H1 (cell line): ENCODE measurements around the gene ZNF860. TPM values are rescaled to one million over a fixed set of nuclear protein-coding genes. Genes with fewer than 3 reads are reported as not detected.

Experiments used
- CTCF ChIA-PET: fragments of 300-600 bp; sonication (Branson Sonifier 250); formaldehyde crosslinking; loops from one replicate; lab custom pipeline; 2021; ENCODE audit not compliant: partially characterized antibody; lab: Charles Lee
- POLR2A ChIA-PET: fragments of 300-600 bp; sonication (Branson Sonifier 250); formaldehyde crosslinking; loops from one replicate; lab custom pipeline; 2021; ENCODE audit warnings: inconsistent platforms; ENCODE audit not compliant: partially characterized antibody; lab: Charles Lee
- DNase-seq, 2 experiments: peaks; one replicate each; pipeline versions ENCODE4 v3.0.0 to v3.0.0-alpha.2; 2010 to 2022; ENCODE audit warnings: low spot score in 2 of 2, low read depth in 1 of 2, mixed read lengths in 1 of 2
- FAIRE-seq: peaks from 2 replicates; lab custom pipeline; 2011; peaks lifted over from hg19 to GRCh38; lab: Jason Lieb, UNC
- H2AFZ ChIP-seq: 2 replicates; pipeline ENCODE4 v1.8.1; 2012; ENCODE audit warnings: low read length, inconsistent platforms
- H2AK5ac ChIP-seq: 2 replicates; pipeline ENCODE4 v1.6.1; 2013; ENCODE audit warnings: low read depth, low read length
- H2BK120ac ChIP-seq: replicated peaks from 2 replicates; pipeline ENCODE3; 2013; ENCODE audit warnings: low read depth, low read length, inconsistent platforms
- H2BK12ac ChIP-seq: 2 replicates; pipeline ENCODE4 v1.6.1; 2013; ENCODE audit warnings: low read depth, low read length
- H2BK15ac ChIP-seq: 2 replicates; pipeline ENCODE4 v1.6.1; 2013; ENCODE audit warnings: low read length
- H2BK20ac ChIP-seq: 2 replicates; pipeline ENCODE4 v1.6.1; 2013; ENCODE audit warnings: low read length
- H2BK5ac ChIP-seq: 2 replicates; pipeline ENCODE4 v1.6.1; 2013; ENCODE audit warnings: low read depth, low read length
- H3K14ac ChIP-seq: 2 replicates; pipeline ENCODE4 v1.6.1; 2013; ENCODE audit warnings: inconsistent platforms; ENCODE audit not compliant: insufficient read length
- H3K18ac ChIP-seq: 2 replicates; pipeline ENCODE4 v1.6.1; 2013; ENCODE audit warnings: low read length; ENCODE audit errors: extremely low read depth
- H3K23ac ChIP-seq: 2 replicates; pipeline ENCODE4 v1.6.1; 2013; ENCODE audit warnings: inconsistent platforms; ENCODE audit not compliant: insufficient read length
- H3K23me2 ChIP-seq: 2 replicates; pipeline ENCODE4 v1.6.1; 2013; ENCODE audit warnings: low read depth, low read length
- H3K27ac ChIP-seq: 2 replicates; pipeline ENCODE4 v1.6.1; 2011; ENCODE audit warnings: low read depth, low read length, inconsistent platforms
- H3K27me3 ChIP-seq, 4 experiments: replicated peaks in 1 of 4; 1 replicate in 1 of 4; 2 replicates in 3 of 4; pipeline versions ENCODE4 v1.6.1 to v1.8.1; 2011 to 2013; ENCODE audit warnings: low read length in 3 of 4, mild to moderate bottlenecking in 3 of 4, inconsistent platforms in 2 of 4, mixed read lengths in 2 of 4, moderate library complexity in 1 of 4; ENCODE audit not compliant: control insufficient read depth in 3 of 4, insufficient read depth in 3 of 4; ENCODE audit errors: extremely low read depth in 1 of 4
- H3K36me3 ChIP-seq, 4 experiments: 2 replicates each; pipeline versions ENCODE4 v1.6.1 to v1.8.1; 2011 to 2013; ENCODE audit warnings: mild to moderate bottlenecking in 4 of 4, low read length in 3 of 4, moderate library complexity in 2 of 4, control low read depth in 1 of 4, inconsistent platforms in 1 of 4; ENCODE audit not compliant: insufficient read depth in 4 of 4, control insufficient read depth in 2 of 4
- H3K4ac ChIP-seq: replicated peaks from 2 replicates; pipeline ENCODE3; 2013; ENCODE audit warnings: low read length, low read depth, mixed read lengths, inconsistent platforms; ENCODE audit not compliant: insufficient read length
- H3K4me1 ChIP-seq, 4 experiments: replicated peaks in 1 of 4; 1 replicate in 1 of 4; 2 replicates in 3 of 4; pipeline versions ENCODE4 v1.6.1 to v1.8.1; 2011 to 2013; ENCODE audit warnings: low read length in 3 of 4, inconsistent platforms in 2 of 4, mixed read lengths in 1 of 4; ENCODE audit not compliant: insufficient read depth in 4 of 4, control insufficient read depth in 3 of 4
- H3K4me2 ChIP-seq, 2 experiments: 2 replicates each; pipeline versions ENCODE4 v1.6.1 to v1.8.1; 2011 to 2013; ENCODE audit warnings: low read depth in 2 of 2, low read length in 2 of 2, control low read depth in 1 of 2, inconsistent platforms in 1 of 2, mild to moderate bottlenecking in 1 of 2; ENCODE audit not compliant: insufficient read depth in 1 of 2
- H3K4me3 ChIP-seq, 4 experiments: fragments of 200-600, 300-600 bp in 1 of 4; sonication (generic), shearing (Covaris generic), sonication (Bioruptor Twin) in 1 of 4; 2 replicates each; pipeline versions ENCODE4 v1.5.1 to v1.8.1; 2011 to 2016; ENCODE audit warnings: low read length in 4 of 4, low read depth in 3 of 4, control low read depth in 2 of 4, inconsistent platforms in 2 of 4, mild to moderate bottlenecking in 2 of 4, mixed read lengths in 1 of 4, moderate library complexity in 1 of 4; ENCODE audit not compliant: insufficient read depth in 2 of 4; ENCODE audit errors: extremely low read depth in 1 of 4
- H3K56ac ChIP-seq: replicated peaks from 2 replicates; pipeline ENCODE3; 2013; ENCODE audit warnings: low read depth, mild to moderate bottlenecking, mixed read lengths, low read length, inconsistent platforms; ENCODE audit not compliant: insufficient read length
- H3K79me1 ChIP-seq: 2 replicates; pipeline ENCODE4 v1.6.1; 2013; ENCODE audit warnings: low read depth, low read length, control low read depth
- H3K79me2 ChIP-seq, 2 experiments: 2 replicates each; pipeline versions ENCODE4 v1.6.1 to v1.8.1; 2012 to 2013; ENCODE audit warnings: low read length in 2 of 2, mild to moderate bottlenecking in 2 of 2, inconsistent platforms in 1 of 2; ENCODE audit not compliant: insufficient read depth in 2 of 2, control insufficient read depth in 1 of 2
- H3K9ac ChIP-seq, 4 experiments: replicated peaks in 1 of 4; 1 replicate in 1 of 4; 2 replicates in 3 of 4; pipeline versions ENCODE4 v1.6.1 to v1.8.1; 2011 to 2013; ENCODE audit warnings: low read depth in 3 of 4, low read length in 3 of 4, control low read depth in 2 of 4, mild to moderate bottlenecking in 2 of 4, moderate library complexity in 2 of 4, inconsistent platforms in 1 of 4; ENCODE audit errors: extremely low read depth in 1 of 4
- H3K9me3 ChIP-seq, 2 experiments: 2 replicates each; pipeline versions ENCODE4 v1.6.1 to v1.8.1; 2012 to 2013; ENCODE audit warnings: mild to moderate bottlenecking in 2 of 2, moderate library complexity in 2 of 2, control low read depth in 1 of 2, inconsistent platforms in 1 of 2, low read depth in 1 of 2, low read length in 1 of 2, mixed read lengths in 1 of 2; ENCODE audit not compliant: insufficient read depth in 2 of 2
- H4K20me1 ChIP-seq, 2 experiments: replicated peaks in 1 of 2; 2 replicates each; pipeline versions ENCODE3 to v1.8.1; 2011 to 2013; ENCODE audit warnings: inconsistent platforms in 2 of 2, low read length in 2 of 2, mild to moderate bottlenecking in 1 of 2; ENCODE audit not compliant: insufficient read depth in 2 of 2, control insufficient read depth in 1 of 2
- H4K5ac ChIP-seq: 2 replicates; pipeline ENCODE4 v1.6.1; 2013; ENCODE audit warnings: low read length, low read depth, mixed read lengths, inconsistent platforms; ENCODE audit not compliant: insufficient read length
- H4K8ac ChIP-seq: 2 replicates; pipeline ENCODE4 v1.8.0; 2013; ENCODE audit warnings: mild to moderate bottlenecking, moderate library complexity, low read length, inconsistent platforms; ENCODE audit not compliant: insufficient read depth; ENCODE audit errors: extremely low read depth
- H4K91ac ChIP-seq: replicated peaks from 2 replicates; pipeline ENCODE3; 2013; ENCODE audit warnings: low read length, mixed read lengths, inconsistent platforms; ENCODE audit not compliant: insufficient read length
- EGR1 ChIP-seq: IDR thresholded peaks from 2 replicates; pipeline ENCODE4 v1.6.1; 2011; ENCODE audit warnings: low read depth, low read length, borderline replicate concordance
- JUND ChIP-seq: IDR thresholded peaks from 2 replicates; pipeline ENCODE4 v1.6.1; 2011; ENCODE audit warnings: mild to moderate bottlenecking, improper control_type of control experiment, low read length
- POLR2A ChIP-seq, 2 experiments: IDR thresholded peaks; 1 replicate in 1 of 2; 2 replicates in 1 of 2; pipeline ENCODE4 v1.6.1; 2011; ENCODE audit warnings: low read depth in 2 of 2, low read length in 2 of 2, mild to moderate bottlenecking in 2 of 2; ENCODE audit errors: control extremely low read depth in 1 of 2
- SIN3A ChIP-seq, 2 experiments: IDR thresholded peaks in 1 of 2; conservative IDR thresholded peaks in 1 of 2; 2 replicates each; pipeline ENCODE4 v1.6.1; 2011 to 2012; ENCODE audit warnings: low read length in 2 of 2, improper control_type of control experiment in 1 of 2, low read depth in 1 of 2, mild to moderate bottlenecking in 1 of 2
- WGBS, 2 experiments: shearing (Covaris generic) in 1 of 2; methylation state at CpG; one replicate each; pipeline versions ENCODE4 v1.1.6 to v1.1.7; 2013 to 2015; ENCODE audit warnings: low lambda C conversion rate in 2 of 2, mixed read lengths in 2 of 2, inconsistent platforms in 1 of 2, low coverage in 1 of 2, missing lambda C conversion rate in 1 of 2; ENCODE audit not compliant: insufficient replicate concordance in 2 of 2, insufficient coverage in 1 of 2, insufficient read length in 1 of 2; ENCODE audit errors: extremely low coverage in 1 of 2, missing lambda C conversion rate in 1 of 2; 5-methylcytosine and 5-hydroxymethylcytosine counted together
- polyA plus RNA-seq, 7 experiments: library from polyadenylated mRNA; depleted of rRNA in 3 of 7; stranded (reverse) in 5 of 7; unstranded in 2 of 7; fragments of >200 nt in 5 of 7; fragments of 200-250 nt in 2 of 7; gene quantifications; 1 replicate in 5 of 7; 2 replicates in 1 of 7; 4 replicates in 1 of 7; pipeline versions ENCODE4 v1.2.1 to v1.2.3, GENCODE V29; 2011 to 2013; ENCODE audit warnings: missing spikeins in 2 of 7, mixed read lengths in 2 of 7
- total RNA-seq: library from RNA; stranded (reverse); fragmentation: NEBNext Ultra II Directional; extraction: Animal tissue kit (Norgen Biotek cat#: 25700); gene quantifications from 2 replicates; pipeline ENCODE4 v1.2.1, GENCODE V29; 2021
- TF ChIP-seq, protein P1 (sequence below): IDR thresholded peaks from 2 replicates; pipeline ENCODE4 v1.6.1; 2011; ENCODE audit warnings: low read length, improper control_type of control experiment

Gene ZNF860
- total and polyA plus RNA-seq, 2 of the 8 experiments (the other 6 are each of a cell fraction or from before 2014, with no cell fraction given), result 3.2 to 8.6 TPM

DNA sequence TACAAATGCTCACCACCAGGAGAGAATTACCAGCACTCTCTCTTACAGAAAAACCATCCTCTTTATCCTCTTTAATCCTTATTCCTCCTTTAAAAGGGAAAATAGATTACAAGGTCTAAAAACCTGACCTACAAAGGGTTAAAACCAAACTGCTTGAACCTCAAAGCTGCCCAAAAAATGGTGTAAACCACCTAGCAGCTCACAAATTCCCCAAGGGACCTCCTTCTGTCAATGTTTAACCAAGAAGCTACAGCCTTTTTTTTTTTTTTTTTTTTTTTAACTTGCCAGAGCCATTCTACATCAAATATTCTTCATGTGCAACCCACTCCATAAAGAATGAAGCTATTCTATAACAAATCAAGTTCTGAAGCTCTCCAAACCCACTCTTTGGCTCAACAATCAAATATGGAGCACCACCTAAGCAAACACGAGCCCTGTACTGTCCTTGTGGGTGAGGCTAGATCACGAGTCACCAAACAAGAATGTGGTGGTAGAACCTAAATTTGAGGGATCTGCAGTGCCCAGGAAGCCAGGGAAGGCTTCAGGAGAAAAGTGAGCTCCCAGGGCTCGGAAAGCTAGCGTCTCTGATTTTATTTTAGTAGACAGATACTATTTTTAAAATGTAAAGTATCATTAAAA lies 20.6 kb upstream of the ZNF860 start:
- POLR2A ChIA-PET, result interaction anchor here (0.7 to 2.6 kb wide), 9 partner anchors 10 to 225 kb away, joined by 3 to 30 read pairs (median 5); partner anchors contain the start of genes OSBPL10 and ZNF860
- peak overlapping the region; percentile 75 for H3K4ac ChIP-seq
- H3K36me3 ChIP-seq, result peaks cover 0 to 3% (median under 1%) of the 10 kb centered on the region in 4 experiments; a peak in 4 of 8 replicates
- peak overlapping the region; percentile 97 for H4K91ac ChIP-seq
- peak overlapping the region; percentile 76; the same call in 1 of the 2 replicates for H2AK5ac ChIP-seq
- no peak overlapping the region for H3K23ac ChIP-seq
- H3K79me1 ChIP-seq, result no peaks in the 10 kb centered on the region; the same call in 1 of the 2 replicates
- no peak overlapping the region for H2BK15ac ChIP-seq
- H3K27me3 ChIP-seq, result no peaks in the 10 kb centered on the region
- H3K18ac ChIP-seq, result peak overlapping the region; percentile 97
- H3K23me2 ChIP-seq, result peaks cover 2% of the 10 kb centered on the region
- H3K4me3 ChIP-seq, result peak overlapping the region in 1 of 4 experiments; percentile 52; a peak in 5 of 8 replicates
- H3K56ac ChIP-seq, result no peak overlapping the region
- H2BK120ac ChIP-seq, result peak overlapping the region; percentile 67
- no peak overlapping the region for H2AFZ ChIP-seq
- H3K9me3 ChIP-seq, result peaks cover 3 to 8% of the 10 kb centered on the region in 2 experiments
- FAIRE-seq (peak; percentile 45), DNase-seq (peak in 1 of 2 experiments; percentile 48)
- no peak overlapping the region for H3K9ac ChIP-seq
- CTCF ChIA-PET, result interaction anchor here (0.5 to 2.6 kb wide), 7 partner anchors 10 to 754 kb away, joined by 3 to 10 read pairs (median 4); no protein-coding TSS in a partner anchor
- H4K8ac ChIP-seq, result no peak overlapping the region
- peak overlapping the region; percentile 40; the same call in 1 of the 2 replicates for H3K27ac ChIP-seq
- peak overlapping the region; percentile 90 for H2BK5ac ChIP-seq
- H3K79me2 ChIP-seq, result peaks cover 8 to 75% of the 10 kb centered on the region in 2 experiments
- no peak overlapping the region for H3K14ac ChIP-seq
- peak overlapping the region; percentile 64 to 85 for H3K4me2 ChIP-seq
- H3K4me1 ChIP-seq, result peaks cover 2 to 29% (median 16%) of the 10 kb centered on the region in 4 experiments
- WGBS, 2 experiments, result 38% methylated on average over 4 of the region's 4 CpGs; no CpG with 5 or more reads in 1 of the 2 experiments
- H2BK20ac ChIP-seq, result peak overlapping the region; percentile 93
- H4K5ac ChIP-seq, result peak overlapping the region; percentile 89
- TF ChIP-seq JUND (0 out of 2 replicates have a peak, but pooled peaks have one; percentile 28), EGR1 (no peak), SIN3A (conservative IDR thresholded peaks at IDR 0.05 in 1 of 2, IDR thresholded peaks at IDR 0.05 in 1 of 2; ENCODE audit: low read depth in 1 of 2, low read length in 2 of 2) (no peak), POLR2A (IDR thresholded peaks at IDR 0.05; ENCODE audit: control extremely low read depth in 1 of 2, low read depth in 2 of 2, low read length in 2 of 2) (no peak)
- TF ChIP-seq, protein P1, sequence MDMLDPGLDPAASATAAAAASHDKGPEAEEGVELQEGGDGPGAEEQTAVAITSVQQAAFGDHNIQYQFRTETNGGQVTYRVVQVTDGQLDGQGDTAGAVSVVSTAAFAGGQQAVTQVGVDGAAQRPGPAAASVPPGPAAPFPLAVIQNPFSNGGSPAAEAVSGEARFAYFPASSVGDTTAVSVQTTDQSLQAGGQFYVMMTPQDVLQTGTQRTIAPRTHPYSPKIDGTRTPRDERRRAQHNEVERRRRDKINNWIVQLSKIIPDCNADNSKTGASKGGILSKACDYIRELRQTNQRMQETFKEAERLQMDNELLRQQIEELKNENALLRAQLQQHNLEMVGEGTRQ, result no peak
- H2BK12ac ChIP-seq, result peak overlapping the region; percentile 98
- no peaks in the 10 kb centered on the region for H4K20me1 ChIP-seq
